HepG2 (cell line): ENCODE measurements around the gene ACOXL. TPM values are rescaled to one million over a fixed set of nuclear protein-coding genes. Genes with fewer than 3 reads are reported as not detected.

Experiments used
- ATAC-seq: fragments of 200-7000 bp; cut with Tn5 transposase; 3 replicates; pipeline ENCODE4 v1.9.1; 2020; ENCODE audit warnings: mild to moderate bottlenecking, moderate library complexity
- BruUV-seq: library from RNA; stranded (reverse); fragments of 400-500 nt; replicated peaks from 2 replicates; lab custom pipeline; 2021; lab: Mats Ljungman, UMichigan
- CTCF ChIA-PET: fragments of 300-600 bp; formaldehyde crosslinking; extraction: SDS; loops from one replicate; lab custom pipeline; 2021; ENCODE audit warnings: low total read pairs, inconsistent platforms, low intra/inter-chr PET ratio; lab: Yijun Ruan, JAX
- POLR2A ChIA-PET: fragments of 350-600 bp; sonication (Branson Sonifier 250); formaldehyde crosslinking; loops from one replicate; lab custom pipeline; 2020; ENCODE audit warnings: antibody characterized with exemption, inconsistent platforms; lab: Yijun Ruan, JAX
- DNase-seq: peaks from one replicate; pipeline ENCODE4 v3.0.0-alpha.2; 2015; ENCODE audit warnings: low spot score
- FAIRE-seq: peaks from 3 replicates; lab custom pipeline; 2011; peaks lifted over from hg19 to GRCh38; lab: Jason Lieb, UNC
- H2AFZ ChIP-seq: one replicate; pipeline ENCODE4 v1.6.1; 2011; ENCODE audit warnings: low read length, inconsistent platforms
- H3K27ac ChIP-seq: fragments of 300-600 bp; 3 replicates; pipeline ENCODE4 v1.8.0; 2011; ENCODE audit warnings: mixed run types, mild to moderate bottlenecking, mixed read lengths, low read length, inconsistent platforms; ENCODE audit not compliant: insufficient read depth; ENCODE audit errors: extremely low read length
- H3K27me3 ChIP-seq, 2 experiments: fragments of 200-600 bp in 1 of 2; 2 replicates in 1 of 2; 3 replicates in 1 of 2; pipeline versions ENCODE4 v1.6.0 to v1.8.0; 2011; ENCODE audit warnings: low read length in 2 of 2, mild to moderate bottlenecking in 2 of 2, moderate library complexity in 2 of 2, inconsistent platforms in 1 of 2; ENCODE audit not compliant: insufficient read depth in 2 of 2, control insufficient read depth in 1 of 2
- H3K36me3 ChIP-seq, 2 experiments: fragments of 200-600 bp in 1 of 2; replicated peaks in 1 of 2; 2 replicates in 1 of 2; 3 replicates in 1 of 2; pipeline versions ENCODE4 v1.5.1 to v1.8.0; 2011; ENCODE audit warnings: low read length in 2 of 2, inconsistent platforms in 1 of 2; ENCODE audit not compliant: insufficient read depth in 2 of 2, control insufficient read depth in 1 of 2
- H3K4me1 ChIP-seq: 2 replicates; pipeline ENCODE4 v1.5.1; 2012; ENCODE audit warnings: low read length, inconsistent platforms; ENCODE audit not compliant: insufficient read depth
- H3K4me2 ChIP-seq: 2 replicates; pipeline ENCODE4 v1.6.0; 2011; ENCODE audit warnings: low read depth, low read length, inconsistent platforms
- H3K4me3 ChIP-seq, 3 experiments: fragments of 200-600 bp in 1 of 3; sonication (generic), shearing (Covaris generic) in 1 of 3; replicated peaks in 1 of 3; 2 replicates each; pipeline ENCODE4 v1.5.1; 2011 to 2016; ENCODE audit warnings: low read length in 3 of 3, inconsistent platforms in 2 of 3, low read depth in 2 of 3, mild to moderate bottlenecking in 2 of 3, control low read depth in 1 of 3, mixed read lengths in 1 of 3; ENCODE audit not compliant: insufficient read depth in 1 of 3
- H3K79me2 ChIP-seq: one replicate; pipeline ENCODE4 v1.6.1; 2011; ENCODE audit warnings: low read length, inconsistent platforms; ENCODE audit not compliant: insufficient read depth
- H3K9ac ChIP-seq: 2 replicates; pipeline ENCODE4 v1.6.0; 2011; ENCODE audit warnings: mild to moderate bottlenecking, low read depth, low read length, inconsistent platforms; ENCODE audit not compliant: insufficient read depth
- H3K9me3 ChIP-seq: 2 replicates; pipeline ENCODE4 v1.5.1; 2012; ENCODE audit warnings: mild to moderate bottlenecking, low read length
- H4K20me1 ChIP-seq: 2 replicates; pipeline ENCODE4 v1.6.0; 2011; ENCODE audit warnings: inconsistent platforms, mild to moderate bottlenecking, low read length, moderate library complexity; ENCODE audit not compliant: insufficient read depth
- BHLHE40 ChIP-seq: IDR thresholded peaks from 2 replicates; pipeline ENCODE4 v1.6.1; 2011; ENCODE audit warnings: low read length, improper control_type of control experiment
- BORCS8-MEF2B ChIP-seq: sonication (generic); formaldehyde crosslinking; IDR thresholded peaks from 2 replicates; pipeline ENCODE4 v1.8.0; 2022; ENCODE audit warnings: mild to moderate bottlenecking, missing genetic modification reagents
- JARID2 ChIP-seq: sonication (generic); formaldehyde crosslinking; IDR thresholded peaks from 2 replicates; pipeline ENCODE4 v1.8.1; 2023; ENCODE audit warnings: missing genetic modification reagents, inconsistent platforms; ENCODE audit not compliant: insufficient replicate concordance
- JUNB ChIP-seq: sonication (generic); formaldehyde crosslinking; IDR thresholded peaks from 2 replicates; pipeline ENCODE4 v1.8.0; 2022; ENCODE audit warnings: missing genetic modification reagents, mild to moderate bottlenecking, borderline replicate concordance
- MTERF4 ChIP-seq: sonication (generic); formaldehyde crosslinking; IDR thresholded peaks from 2 replicates; pipeline ENCODE4 v1.8.0; 2023; ENCODE audit warnings: mild to moderate bottlenecking, missing genetic modification reagents
- NAIF1 ChIP-seq: sonication (generic); formaldehyde crosslinking; IDR thresholded peaks from 2 replicates; pipeline ENCODE4 v1.5.0; 2020; ENCODE audit warnings: mild to moderate bottlenecking, missing genetic modification reagents, borderline replicate concordance
- NFYC ChIP-seq: IDR thresholded peaks from 2 replicates; pipeline ENCODE4 v1.6.1; 2016; ENCODE audit warnings: missing genetic modification reagents, missing compliant biosample characterization
- PHF5A ChIP-seq: IDR thresholded peaks from one replicate; pipeline ENCODE4 v1.6.1; 2018; ENCODE audit warnings: low read depth, missing genetic modification reagents; ENCODE audit not compliant: unreplicated experiment
- SP5 ChIP-seq: IDR thresholded peaks from 2 replicates; pipeline ENCODE4 v1.6.1; 2016; ENCODE audit warnings: low read depth, borderline replicate concordance
- TOE1 ChIP-seq: sonication (generic); formaldehyde crosslinking; IDR thresholded peaks from 2 replicates; pipeline ENCODE4 v1.4.0; 2020; ENCODE audit warnings: mild to moderate bottlenecking, missing genetic modification reagents
- ZNF24 ChIP-seq: fragments of 450-650 bp; IDR thresholded peaks from 2 replicates; pipeline ENCODE4 v1.6.1; 2017; ENCODE audit warnings: antibody characterized with exemption, mild to moderate bottlenecking
- ZNF274 ChIP-seq: sonication (generic); formaldehyde crosslinking; IDR thresholded peaks from 2 replicates; pipeline ENCODE4 v1.5.1; 2020; ENCODE audit warnings: mild to moderate bottlenecking, missing genetic modification reagents
- ZNF598 ChIP-seq: sonication (generic); formaldehyde crosslinking; IDR thresholded peaks from 2 replicates; pipeline ENCODE4 v1.5.1; 2020; ENCODE audit warnings: mild to moderate bottlenecking, missing genetic modification reagents, borderline replicate concordance
- ZNF75D ChIP-seq: sonication (generic); formaldehyde crosslinking; IDR thresholded peaks from 2 replicates; pipeline ENCODE4 v1.8.1; 2023; ENCODE audit warnings: missing genetic modification reagents, mild to moderate bottlenecking, borderline replicate concordance
- ZNF781 ChIP-seq: sonication (generic); formaldehyde crosslinking; IDR thresholded peaks from 2 replicates; pipeline ENCODE4 v1.5.1; 2020; ENCODE audit warnings: borderline replicate concordance, mild to moderate bottlenecking, missing genetic modification reagents; ENCODE audit errors: not compliant biosample characterization
- ZNF841 ChIP-seq: sonication (generic); formaldehyde crosslinking; IDR thresholded peaks from 2 replicates; pipeline ENCODE4 v1.8.1; 2023; ENCODE audit warnings: missing genetic modification reagents, borderline replicate concordance
- WGBS: methylation state at CpG from one replicate; pipeline ENCODE4 v1.1.6; 2017; ENCODE audit warnings: low lambda C conversion rate; 5-methylcytosine and 5-hydroxymethylcytosine counted together
- in situ Hi-C: cut with HindIII; loops from 2 replicates; pipeline ENCODE4 v1.10.0; 2017; ENCODE audit warnings: low pct_unique_long_range_greater_than_20kb; ENCODE audit not compliant: extremely low pct_ligation_motif_present
- intact Hi-C: fragments of 100-400 bp; cut with micrococcal nuclease; formaldehyde crosslinking; loops from one replicate; pipeline ENCODE4 v1.10.0; 2022; ENCODE audit not compliant: unreplicated experiment
- polyA plus RNA-seq, 8 experiments: library from polyadenylated mRNA; depleted of rRNA in 3 of 8; stranded (reverse) in 7 of 8; unstranded in 1 of 8; fragments of >200 nt; fragmentation: Illumina TruSeq in 4 of 8; extraction: Trizol in 4 of 8; gene quantifications; 2 replicates each; pipeline versions ENCODE4 v1.2.1 to v1.2.3, GENCODE V29; 2011 to 2016; ENCODE audit warnings: low read depth in 4 of 8, missing spikeins in 1 of 8, mixed read lengths in 1 of 8; ENCODE audit not compliant: insufficient read depth in 1 of 8
- total RNA-seq, 5 experiments: library from RNA; depleted of rRNA; stranded (reverse); fragments of >200 nt; fragmentation: Illumina TruSeq; extraction: Trizol; gene quantifications; 2 replicates each; pipeline ENCODE4 v1.2.3, GENCODE V29; 2016; ENCODE audit warnings: low read depth in 1 of 5

Gene ACOXL
- total and polyA plus RNA-seq, 2 of the 13 experiments (the other 11 are each of a cell fraction or from before 2014, with no cell fraction given) = not detected

- Histone ChIP-seq H3K27ac (no peak overlapping the region), H3K9ac (no peak overlapping the region), H3K4me3 (no peak overlapping the region), H3K4me2 (no peak overlapping the region), H3K9me3 (no peaks in the 10 kb centered on the region), H3K36me3 (no peaks in the 10 kb centered on the region), H2AFZ (no peak overlapping the region), H4K20me1 (no peaks in the 10 kb centered on the region), H3K4me1 (no peaks in the 10 kb centered on the region), H3K79me2 (no peaks in the 10 kb centered on the region), H3K27me3 (peaks cover 0 to 10% of the 10 kb centered on the region in 2 experiments; a peak in 1 of 5 replicates)
- DNase-seq (no peak), ATAC-seq (no peak), FAIRE-seq (no peak)
- TF ChIP-seq ZNF24 (no peak), JUNB (CRISPR knock-in tag) (no peak), NAIF1 (no peak), BORCS8-MEF2B (no peak), ZNF274 (CRISPR knock-in tag) (no peak), TOE1 (CRISPR knock-in tag) (no peak), NFYC (no peak), PHF5A (CRISPR knock-in tag) (no peak), JARID2 (no peak), SP5 (CRISPR knock-in tag) (no peak)
- WGBS = 66% methylated on average over 3 of the region's 3 CpGs
- CTCF ChIA-PET = no interaction called here
- no TSS peak for BruUV-seq
- in situ Hi-C loops (no loop called here), intact Hi-C loops (no loop called here)
- POLR2A ChIA-PET = no interaction called here
Measured at GRCh38 chr2:111091811-111092211, 359.4 kb downstream of the ACOXL start.

DNA sequence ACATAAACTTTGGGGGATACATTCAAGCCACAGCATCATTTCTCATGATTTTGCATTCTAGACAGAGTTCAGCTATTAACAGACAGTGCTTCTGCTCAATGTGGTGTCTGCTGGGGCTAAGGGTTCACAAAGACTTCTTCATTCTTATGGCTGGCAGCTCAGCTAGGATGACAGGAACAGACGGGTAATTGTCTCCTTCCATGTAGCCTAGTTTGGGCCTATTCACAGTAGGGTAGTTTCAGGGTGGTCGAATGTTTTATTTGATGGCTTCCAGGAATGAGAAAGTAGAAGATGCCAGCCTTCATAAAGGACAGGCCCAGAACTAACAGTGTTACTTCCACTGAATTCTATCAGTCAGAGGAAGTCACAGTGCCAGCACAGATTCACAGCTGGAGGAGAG lies 362.3 kb downstream of the ACOXL start:
- no peak overlapping the region for H3K4me3 ChIP-seq
- TF ChIP-seq BHLHE40 (no peak), ZNF75D (no peak), ZNF841 (CRISPR knock-in tag) (no peak), ZNF781 (CRISPR knock-in tag) (no peak), ZNF598 (CRISPR knock-in tag) (no peak), MTERF4 (CRISPR knock-in tag) (no peak)
- TF ChIP-seq, all 625 proteins: peak for 0
- POLR2A ChIA-PET = no interaction called here

More for the DNA sequence above, 362.3 kb downstream of the ACOXL start:
- CTCF ChIA-PET = no interaction called here
- Histone ChIP-seq H3K27me3 (peaks cover 0 to 15% of the 10 kb centered on the region in 2 experiments; a peak in 2 of 5 replicates), H3K9ac (no peak overlapping the region), H3K4me2 (no peak overlapping the region), H3K36me3 (no peaks in the 10 kb centered on the region), H3K4me1 (0 out of 2 replicates have a peak, but pooled peaks cover 4% of the 10 kb centered on the region), H3K27ac (no peak overlapping the region), H4K20me1 (no peaks in the 10 kb centered on the region), H3K79me2 (no peaks in the 10 kb centered on the region), H3K9me3 (no peaks in the 10 kb centered on the region), H2AFZ (no peak overlapping the region)
- in situ Hi-C loops = no loop called here
- 26% methylated on average over 2 of the region's 2 CpGs for WGBS
- DNase-seq (no peak), ATAC-seq (no peak), FAIRE-seq (no peak)
- BruUV-seq = no TSS peak
- intact Hi-C loops = no loop called here
